NCI-H1048 (cell line): ENCODE measurements around the gene REXO2.

Source experiments
- DNase-seq: peaks from one replicate; lab custom pipeline; 2025; lab: John Stamatoyannopoulos, UW

Gene REXO2

DNA sequence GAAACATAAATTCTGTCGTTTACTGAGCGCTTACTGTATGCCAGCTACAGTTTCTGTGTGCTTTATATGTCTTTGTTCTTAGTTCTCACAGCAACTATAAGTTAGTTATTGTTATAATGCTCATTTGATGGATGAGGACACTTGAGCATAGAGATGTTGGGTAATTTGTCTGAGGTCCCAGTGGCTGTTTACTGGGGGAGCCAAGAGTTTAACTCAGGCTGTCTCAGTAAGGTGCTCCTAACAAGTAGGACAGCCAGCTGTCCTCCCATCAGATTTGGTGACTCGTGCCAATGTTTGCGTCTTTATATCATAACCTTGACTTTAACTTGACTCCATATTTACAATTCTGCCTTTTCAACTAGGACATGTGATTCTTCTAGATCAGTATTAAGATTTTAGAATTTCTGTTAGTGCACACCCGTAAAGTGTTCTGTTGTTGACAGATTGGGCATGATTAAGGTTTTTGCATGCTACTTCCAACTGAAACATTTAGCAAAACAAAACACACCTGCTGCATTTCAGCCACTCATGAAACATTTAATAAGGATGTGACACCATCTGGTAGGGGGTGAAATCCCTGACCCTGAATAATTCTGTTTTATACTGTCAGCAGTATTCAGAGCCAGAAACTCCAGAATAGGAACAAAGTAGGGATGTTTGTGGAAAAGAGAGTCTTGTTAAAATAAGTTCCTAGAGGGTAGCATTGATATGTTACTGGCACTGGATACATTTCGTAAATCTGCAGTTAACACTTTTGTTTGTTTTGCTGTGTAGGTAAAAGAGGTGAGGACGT is 1.9 kb downstream of the REXO2 start:
- DNase-seq: no peak

DNA sequence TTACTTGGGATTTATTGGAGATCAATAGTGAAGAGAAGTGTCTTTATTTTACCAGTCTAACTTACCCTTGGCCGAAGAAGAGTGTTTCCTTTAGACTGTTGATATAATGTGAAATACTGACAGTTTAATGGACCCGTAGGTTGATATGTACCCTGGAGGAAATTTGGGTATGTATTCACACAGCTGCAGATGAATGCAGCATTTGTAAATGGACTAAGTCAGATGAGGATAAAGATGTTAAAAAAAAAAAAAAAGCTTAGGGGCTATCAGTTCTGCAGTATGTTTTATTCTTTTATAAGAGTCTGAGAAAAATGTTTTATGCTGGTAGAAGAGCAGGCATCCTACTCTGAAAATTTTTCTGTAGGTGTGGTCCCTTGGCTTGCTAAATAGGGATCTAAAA is 2.7 kb downstream of the REXO2 start:
- DNase-seq: no peak

DNA sequence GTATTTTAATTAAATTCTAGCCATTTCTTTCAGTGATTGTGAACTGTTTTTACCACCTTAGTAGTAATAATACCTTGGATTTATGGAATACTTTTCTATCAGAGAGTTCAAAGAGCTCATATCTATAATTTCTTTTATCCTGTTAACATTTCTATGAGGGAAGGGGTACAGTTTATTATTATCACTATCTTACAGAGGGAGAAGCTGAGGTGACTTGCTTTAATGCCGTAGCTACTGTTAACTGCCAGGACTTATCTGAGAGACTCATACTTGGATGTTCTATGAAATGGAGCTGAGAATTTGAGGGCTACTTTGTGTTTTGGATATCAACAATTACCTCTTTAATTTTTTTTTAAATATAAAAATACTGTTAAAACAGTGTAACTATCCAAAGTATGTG is 3.3 kb downstream of the REXO2 start:
- DNase-seq: no peak

DNA sequence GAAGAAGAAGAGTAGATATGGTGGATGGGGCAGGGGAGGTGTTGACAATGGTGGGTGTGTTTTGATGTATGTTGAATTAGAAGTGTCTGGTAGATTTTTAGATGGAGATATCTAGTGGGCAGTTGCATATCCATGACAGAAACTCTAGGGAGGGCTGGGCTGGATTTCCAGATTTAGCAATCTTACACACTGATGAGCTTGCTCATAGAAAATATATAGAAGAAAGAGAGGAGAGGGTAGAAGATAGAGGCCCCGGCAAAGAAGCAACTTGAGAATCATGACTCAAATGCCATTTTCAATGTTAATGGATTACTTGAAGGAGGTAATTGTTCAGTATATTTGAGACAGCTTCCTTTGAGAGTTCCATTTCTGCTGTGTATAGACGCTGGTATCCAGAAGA is 8.2 kb downstream of the REXO2 start:
- no peak for DNase-seq

DNA sequence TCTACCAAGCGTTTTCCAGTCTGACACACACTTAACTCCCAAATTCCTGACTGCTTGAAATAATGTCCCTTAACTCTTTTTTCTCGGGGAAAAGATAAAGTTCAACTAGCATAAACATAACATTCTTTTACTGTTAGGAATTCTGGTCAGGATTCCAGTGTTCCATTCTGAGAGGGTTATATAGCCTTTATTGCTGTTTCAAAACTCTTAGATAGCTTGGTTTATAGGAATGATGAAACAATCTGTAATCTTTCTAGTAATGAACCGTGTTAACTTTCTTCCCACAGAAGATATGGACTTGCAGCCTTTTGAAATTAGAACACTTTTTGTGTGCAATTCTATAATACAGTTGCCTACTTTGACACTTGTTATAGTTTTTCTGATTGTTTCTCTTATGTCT is 8.6 kb downstream of the REXO2 start:
- DNase-seq: no peak

DNA sequence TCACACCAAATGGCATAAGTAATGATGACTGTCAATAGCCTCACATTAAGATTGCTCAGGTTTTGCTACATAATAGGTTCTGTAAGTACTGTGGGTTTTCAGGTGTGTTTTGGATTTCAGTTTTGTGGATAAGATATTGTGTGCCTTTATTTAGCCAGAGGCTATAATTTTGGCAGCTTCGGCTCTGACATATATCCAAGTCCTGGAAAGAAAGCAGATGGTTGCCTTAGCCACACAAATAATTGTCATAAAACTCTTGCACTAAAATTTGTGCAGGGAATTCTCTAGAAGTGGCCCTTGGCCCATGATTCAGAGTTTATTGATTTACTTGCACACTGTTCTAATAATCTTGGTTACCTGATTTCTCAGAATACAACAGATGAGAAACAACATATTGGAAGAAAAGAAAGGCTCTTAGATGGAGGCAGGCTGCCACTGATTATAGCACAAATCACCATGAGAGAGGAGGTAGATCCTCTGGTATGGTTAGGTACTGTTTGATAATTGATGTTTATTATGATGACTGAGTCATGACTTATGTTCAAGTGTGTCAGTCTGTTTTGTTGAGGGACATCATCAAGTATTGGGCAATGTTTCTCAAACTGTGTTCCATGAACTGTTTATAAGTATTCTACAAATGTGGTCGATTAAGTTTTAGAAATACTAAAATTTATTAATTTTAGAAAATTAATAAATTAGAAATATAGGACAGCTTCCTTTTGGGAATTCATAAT is 9.6 kb downstream of the REXO2 start:
- no peak for DNase-seq

DNA sequence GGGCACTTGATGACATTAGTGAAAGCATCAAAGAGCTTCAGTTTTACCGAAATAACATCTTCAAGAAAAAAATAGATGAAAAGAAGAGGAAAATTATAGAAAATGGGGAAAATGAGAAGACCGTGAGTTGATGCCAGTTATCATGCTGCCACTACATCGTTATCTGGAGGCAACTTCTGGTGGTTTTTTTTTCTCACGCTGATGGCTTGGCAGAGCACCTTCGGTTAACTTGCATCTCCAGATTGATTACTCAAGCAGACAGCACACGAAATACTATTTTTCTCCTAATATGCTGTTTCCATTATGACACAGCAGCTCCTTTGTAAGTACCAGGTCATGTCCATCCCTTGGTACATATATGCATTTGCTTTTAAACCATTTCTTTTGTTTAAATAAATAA is 10.6 kb downstream of the REXO2 start:
- no peak for DNase-seq

DNA sequence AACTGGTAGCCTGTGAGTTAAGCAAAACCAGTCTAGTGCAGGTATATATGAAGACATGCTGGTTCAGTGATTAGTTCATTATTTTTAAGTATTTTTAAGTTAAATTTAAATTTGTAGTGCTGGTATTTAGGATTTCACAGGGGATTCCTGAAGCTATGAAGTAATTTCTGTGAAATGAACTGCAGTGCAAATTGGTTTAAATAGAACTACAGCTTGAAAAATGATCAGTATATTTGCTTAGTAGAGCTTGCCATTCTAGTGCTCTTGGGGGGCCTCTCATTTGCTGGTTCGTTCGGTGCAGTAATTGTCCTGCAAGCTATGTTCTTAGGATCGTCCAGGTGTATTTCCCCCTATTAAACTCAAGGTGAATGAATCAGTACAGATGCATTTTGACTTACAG is 13.1 kb downstream of the REXO2 start:
- no peak for DNase-seq

DNA sequence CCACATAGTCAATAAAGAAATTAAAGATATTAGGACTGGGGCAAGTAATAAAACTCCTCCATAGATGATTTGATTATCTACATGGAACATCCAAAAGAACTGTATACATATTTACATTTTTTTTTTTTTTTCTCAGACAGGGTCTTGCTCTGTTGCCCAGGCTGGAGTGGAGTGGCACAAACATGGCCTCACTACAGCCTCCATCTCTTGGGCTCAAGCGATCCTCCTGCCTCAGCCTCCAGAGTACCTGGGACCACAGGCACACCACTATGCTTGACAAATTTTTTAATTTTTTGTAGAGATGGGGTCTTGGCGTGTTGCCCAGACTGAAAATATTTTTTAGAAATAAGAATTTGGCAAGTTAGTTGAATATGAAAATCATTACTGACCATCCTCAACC is 24.7 kb downstream of the REXO2 start:
- no peak for DNase-seq

DNA sequence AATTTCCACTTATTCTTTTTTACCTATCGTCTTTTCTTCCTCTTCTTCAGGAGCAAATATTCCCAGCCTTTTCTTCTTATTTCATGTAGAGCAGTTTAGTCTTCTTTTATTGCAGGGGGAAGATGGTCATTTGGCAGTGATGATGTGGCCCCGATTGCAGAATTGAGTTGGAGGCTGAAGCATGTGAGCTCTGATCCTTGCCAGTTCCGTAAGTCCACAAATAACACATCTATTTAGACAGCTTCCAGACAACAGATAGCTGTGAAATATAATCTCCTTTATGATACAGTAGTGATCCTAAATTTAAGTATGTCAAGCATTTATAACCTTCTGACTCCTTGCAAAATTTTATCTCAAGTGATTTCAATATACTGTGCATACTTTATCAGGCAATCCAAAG is 27.5 kb downstream of the REXO2 start:
- DNase-seq: no peak

DNA sequence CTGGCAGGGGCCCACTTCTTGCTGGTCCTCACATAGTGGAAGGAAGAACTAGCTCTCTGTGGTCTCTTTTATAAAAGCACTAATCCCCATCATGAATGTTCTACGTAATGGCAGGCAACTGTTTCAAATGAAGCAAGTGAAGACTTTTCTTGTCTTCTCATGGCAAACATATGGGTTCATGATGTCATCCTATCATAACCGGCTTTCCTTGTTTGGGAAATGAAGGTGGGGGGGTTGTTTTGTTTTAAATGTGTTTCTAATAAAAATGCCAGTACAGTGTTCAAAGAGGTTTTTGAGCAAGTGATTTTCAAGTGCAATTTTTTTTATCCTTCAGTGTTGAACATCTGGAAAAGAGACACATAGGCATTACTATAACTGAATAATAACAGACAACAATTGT is 33.4 kb downstream of the REXO2 start:
- DNase-seq: no peak

DNA sequence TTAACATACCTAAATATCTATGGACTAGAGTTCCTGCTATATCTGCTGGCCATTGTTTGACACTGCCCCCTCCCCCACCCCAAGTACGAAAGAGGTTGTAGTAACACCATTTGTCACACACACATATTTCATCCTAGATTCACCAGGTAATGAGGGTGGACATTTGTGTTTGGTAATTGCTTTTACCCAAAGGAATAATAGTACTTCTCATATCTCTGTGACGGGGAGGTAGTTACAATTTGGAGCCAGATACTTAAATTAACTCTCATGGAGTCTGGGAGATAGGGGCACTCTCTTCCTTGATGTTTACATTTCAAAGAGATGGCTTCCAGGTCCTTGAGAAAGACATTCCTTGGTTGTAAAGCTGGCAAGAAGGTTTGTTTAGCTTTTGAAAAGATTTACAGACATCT is 38.7 kb downstream of the REXO2 start:
- DNase-seq: no peak

DNA sequence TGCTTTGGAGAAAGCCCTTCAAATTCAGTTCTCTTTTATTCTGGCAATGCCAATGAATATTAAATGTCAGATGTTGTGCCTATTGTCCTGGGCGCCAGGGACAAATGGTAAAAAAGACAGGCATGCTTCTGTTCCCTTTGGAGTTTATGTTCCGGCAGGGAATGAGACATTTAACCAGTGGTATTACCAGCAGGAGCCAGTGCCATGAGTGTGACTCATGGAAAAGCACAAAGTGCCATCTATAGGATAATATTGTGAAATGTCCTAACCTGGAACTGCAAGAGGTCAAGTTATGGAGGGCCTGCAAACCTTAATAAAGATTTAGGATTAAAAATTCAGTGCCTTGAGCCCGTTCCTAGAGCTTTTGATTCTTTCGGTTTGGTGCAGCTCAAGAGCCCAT is 39.5 kb downstream of the REXO2 start:
- no peak for DNase-seq

DNA sequence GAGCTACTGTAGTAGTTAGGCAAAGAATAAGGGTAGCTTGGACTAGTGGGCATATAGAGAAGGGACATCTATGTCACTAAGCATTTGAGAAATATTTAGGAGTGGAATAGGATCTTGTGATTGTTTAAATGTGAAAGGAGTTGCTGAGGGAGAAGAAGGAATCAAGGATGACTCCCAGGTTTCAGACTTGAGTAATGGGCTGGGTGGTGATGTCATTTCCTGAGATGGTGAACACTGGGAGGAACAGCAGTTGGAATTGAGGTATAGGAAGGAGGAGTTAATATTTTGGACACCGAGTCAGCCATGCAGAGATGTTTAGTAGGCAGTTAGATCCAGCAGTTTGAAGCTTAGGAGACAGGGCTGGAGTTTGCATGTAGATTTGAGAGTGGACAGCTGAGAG is 40.1 kb downstream of the REXO2 start:
- no peak for DNase-seq

DNA sequence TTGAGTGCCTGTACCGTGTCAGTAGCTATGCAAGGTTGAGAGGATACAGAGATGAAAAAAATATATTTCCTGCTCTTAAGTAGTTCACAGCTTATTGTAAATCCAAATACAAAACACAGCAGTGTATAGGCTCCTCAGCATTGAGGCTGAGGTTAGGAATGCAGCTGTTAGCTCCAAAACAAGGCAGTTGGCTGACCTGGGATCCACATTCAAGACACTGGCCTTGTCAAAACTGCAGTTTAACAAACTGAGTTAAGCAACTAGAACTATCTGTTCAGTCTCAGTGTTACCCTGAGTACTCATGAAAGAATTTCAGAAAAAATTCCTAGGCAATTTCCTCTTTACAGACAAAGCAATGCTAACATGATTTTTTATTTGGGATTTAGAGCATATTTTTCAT is 42.8 kb downstream of the REXO2 start:
- DNase-seq: no peak

DNA sequence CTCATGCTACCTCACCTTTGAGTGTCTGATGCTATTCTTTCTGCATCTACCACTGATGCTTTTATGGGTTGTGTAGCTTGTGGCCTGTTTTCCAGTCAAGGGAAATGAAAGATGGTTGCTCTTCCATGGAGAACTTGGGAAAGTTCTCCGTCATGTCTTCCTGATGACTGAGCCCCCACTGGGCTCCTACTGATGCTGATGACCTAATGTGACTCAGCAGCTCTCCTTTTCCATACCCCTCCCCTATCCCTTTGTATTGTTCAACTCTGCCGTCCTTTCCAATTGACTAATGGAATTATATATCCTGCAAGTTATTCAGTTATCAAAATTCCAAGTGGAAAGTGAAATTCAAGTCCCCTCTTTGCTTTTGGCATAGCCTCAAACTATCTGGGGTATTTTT is 44.7 kb downstream of the REXO2 start:
- no peak for DNase-seq

DNA sequence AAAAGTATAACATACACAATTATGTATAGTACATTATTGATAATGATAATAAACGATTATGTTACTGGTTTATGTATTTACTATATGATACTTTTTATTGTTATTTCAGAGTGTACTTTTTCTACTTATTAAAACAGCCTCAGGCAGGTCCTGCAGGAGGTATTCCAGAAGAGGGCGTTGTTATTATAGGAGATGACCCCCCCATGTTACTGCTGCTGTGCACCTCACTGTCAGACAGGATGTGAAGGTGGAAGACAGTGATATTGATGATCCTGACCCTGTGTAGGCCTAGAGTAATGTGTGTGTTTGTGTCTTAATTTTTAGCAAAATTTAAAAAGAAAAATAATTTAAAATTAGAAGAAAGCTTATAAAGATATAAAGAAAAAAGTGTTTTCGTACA is 57.6 kb downstream of the REXO2 start:
- no peak for DNase-seq

DNA sequence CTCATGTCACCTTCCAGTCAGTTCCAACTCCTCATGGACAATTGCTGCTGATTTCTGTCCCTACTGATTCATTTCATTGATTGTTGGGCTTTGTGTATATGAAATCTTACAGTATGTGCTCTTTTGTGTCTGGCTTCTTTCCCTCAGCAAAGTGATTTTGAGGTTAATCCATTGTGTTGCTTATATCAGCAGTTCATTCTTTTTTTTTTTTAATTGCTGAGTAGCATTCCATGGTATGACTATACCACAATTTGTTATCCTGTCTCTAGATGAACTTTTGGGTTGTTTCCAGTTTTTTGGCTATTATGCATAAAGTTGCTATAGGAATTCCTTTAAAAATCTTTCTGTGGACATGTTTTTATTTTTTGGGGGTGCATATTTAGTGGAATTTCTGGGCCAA is 60.5 kb downstream of the REXO2 start:
- no peak for DNase-seq
